NCI-H1417 (cell line): Measurements from ENCODE around the gene SMAGP.
A peak's percentile ranks its signal among the peaks of the same experiment; 100 is the strongest.
"Not testable (repeated sequence)": the region's sequence is repeated elsewhere in the genome, so short reads cannot be mapped to it uniquely, and the experiment has no call there.

Experiments
- DNase-seq, 3 experiments: peaks; one replicate each; lab custom pipeline; 2025; lab: John Stamatoyannopoulos, UW

Gene SMAGP, protein sequence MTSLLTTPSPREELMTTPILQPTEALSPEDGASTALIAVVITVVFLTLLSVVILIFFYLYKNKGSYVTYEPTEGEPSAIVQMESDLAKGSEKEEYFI

DNA sequence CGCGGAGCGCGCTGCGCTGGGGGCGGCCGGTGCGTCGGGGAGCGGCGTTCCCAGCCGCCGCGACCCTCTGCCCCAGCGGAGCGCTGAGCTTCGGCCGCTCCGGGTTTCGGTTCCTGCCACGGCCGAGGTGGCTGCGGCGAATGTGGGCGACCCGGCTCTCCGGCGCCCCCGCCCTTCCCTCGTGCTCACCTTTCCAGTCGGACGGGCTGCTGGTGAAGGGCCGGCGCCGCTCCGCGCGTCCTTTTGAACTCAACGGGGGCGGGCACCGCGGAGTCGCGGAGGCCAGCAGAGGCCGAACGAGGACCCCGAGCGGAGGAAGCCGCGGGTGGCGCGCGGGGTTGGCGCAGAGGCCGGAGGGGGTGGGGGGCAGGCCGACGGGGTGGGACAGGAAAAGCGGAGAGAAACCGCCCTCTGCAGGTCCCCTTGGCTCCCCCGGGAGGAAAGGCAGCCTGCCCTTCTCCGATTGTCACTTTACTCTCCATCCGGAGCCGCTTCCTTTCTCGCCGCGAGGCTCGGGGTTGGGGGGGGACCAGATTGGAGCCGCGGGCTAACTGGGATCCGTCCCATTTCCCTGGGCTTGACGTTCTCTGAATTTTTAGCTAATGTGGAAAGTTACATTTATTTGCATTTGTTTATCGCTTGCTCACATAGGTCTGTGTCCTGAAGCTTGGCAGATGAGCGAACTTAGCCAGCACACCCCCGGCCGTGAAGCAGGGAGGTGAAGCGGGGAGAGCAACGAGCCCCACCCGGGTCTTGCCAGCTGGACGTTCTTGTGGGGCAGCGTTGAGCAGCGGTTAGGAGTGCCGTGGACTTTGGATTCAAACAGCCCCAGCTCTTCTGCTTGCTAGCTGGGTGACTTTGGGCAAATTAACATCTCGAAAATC lies at the start of gene SMAGP:
Gene SMAGP, minus strand, starts transcription at position 349 of the 884 bp plus-strand sequence. CDS start 1,137 bp downstream, outside the sequence.
- peak; percentile 48 to 87 (median 80) for DNase-seq

DNA sequence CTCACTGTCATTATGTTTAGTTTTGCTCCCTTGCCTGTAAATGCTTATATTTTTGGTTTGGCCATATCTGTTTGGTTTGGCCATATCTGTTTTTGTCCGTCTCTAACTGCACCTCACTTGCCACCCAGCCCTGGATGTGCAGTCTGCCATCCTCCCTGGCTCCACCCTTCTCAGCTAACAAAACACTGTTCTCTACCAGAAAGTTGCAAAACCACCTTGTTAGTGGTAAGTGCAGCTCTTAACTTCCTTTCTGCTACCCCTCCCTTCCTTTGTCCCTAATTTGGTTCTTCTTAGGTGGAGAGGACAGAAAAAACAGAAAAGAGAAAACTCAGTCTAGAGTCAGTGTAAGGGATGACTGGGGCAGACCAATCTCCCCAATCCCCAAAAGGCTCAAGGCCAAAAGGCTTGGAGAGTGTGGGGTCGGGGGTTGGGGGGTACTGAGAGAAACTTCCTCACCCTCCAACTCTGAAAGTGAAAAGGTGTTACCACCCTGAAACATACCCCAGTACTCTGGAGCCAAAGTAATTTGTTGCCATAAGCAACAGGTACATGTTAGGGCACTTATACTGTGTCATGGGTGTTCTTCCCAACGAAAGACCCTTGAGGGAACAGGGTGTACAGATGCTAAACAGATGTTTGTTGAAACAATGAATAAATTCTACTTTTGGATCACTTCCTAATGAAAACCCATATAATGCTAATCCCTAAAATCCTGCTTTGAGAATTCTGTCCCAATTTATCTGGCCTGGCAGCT lies 48.8 kb upstream of the SMAGP start:
- no peak for DNase-seq

DNA sequence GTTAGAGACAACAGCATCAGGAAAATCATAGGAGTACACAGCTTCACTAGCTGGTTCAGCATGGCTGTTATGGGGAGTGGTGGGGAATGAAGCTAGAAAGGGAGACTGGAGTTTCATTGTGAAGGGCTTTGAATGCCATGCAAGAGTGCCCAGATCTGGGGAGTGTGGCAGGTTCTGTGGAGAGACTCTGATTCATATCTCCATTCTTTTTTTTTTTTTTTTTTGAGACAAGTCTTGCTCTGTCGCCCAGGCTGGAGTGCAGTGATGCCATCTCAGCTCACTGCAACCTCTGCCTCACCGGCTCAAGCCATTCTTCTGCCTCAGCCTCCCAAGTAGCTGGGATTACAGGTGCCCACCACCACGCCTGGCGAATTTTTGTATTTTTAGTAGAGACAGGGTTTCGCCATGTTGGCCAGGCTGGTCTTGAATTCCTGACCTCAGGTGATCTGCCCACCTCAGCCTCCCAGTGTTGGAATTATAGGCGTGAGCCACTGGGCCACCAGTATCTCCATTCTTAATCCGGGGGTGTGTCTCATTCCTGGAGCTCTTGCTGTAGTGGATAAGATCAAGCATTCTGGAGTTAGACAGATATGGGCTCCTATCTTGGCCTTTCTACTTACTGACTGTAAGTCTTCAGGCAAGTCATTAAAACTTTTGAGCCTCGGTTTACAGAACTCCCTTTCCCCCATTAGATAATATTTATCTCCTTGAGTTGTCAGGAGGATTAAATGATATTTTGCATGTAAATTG lies 48.0 kb upstream of the SMAGP start:
- not testable (repeated sequence) for DNase-seq

DNA sequence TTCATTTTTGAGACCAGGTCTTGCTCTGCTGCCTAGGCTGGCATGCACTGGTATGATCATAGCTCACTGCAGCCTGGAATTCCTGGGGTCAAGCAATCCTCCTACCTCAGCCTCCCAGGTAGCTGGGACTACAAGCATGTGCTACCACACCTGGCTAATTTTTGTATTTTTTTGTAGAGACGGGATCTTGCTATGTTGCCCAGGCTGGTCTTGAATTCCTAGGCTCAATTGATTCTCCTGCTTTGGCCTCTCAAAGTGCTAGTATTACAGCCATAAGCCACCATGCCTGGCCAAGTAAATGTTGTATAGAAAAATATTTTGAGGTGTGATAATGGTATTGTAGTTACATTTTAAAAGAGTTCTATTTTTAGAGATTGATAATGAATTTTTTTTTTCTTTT lies 41.2 kb upstream of the SMAGP start:
- DNase-seq, result no peak

DNA sequence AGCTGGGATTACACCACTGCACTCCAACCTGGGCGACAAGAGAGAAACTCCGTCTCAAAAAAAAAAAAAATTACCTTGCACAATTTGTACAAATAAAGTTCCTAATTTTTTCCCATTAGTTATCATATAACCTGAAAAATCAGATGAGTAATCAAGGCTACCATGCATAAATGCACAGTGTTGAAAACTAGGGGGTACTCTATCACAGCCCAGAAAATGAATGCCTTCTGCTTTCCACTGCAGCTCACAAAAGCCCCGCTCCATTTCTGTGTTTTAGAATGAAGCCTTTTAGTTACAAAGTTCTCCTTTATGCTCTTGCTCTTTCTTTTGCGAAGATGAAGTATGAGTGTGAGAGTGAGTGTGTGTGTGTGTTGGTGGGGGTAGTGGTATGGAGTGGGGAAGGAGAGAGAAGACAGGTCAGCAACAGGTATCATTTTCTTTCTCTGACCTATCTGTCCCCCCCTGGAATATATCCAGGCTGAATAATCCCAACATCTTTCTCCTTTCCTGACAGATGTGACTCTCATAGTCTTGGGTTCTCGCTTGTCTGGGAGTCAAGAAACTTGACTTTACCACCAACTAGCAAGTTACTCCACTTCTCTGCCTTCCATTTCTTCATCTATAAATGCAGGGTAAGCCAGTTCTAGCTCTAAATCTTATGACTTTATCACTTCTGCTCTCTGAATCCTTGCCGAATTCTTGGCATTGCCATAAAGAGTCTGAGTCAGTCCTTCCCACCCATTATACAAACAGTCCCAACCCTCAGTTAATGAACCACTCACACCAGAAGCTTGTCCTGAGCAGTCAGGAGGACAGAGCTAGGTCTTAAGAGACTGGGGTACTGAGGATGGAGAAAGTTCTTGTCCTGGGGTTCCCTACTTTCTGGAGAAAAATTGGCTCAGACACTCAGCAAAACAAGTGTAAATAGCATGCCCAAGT lies 37.7 kb upstream of the SMAGP start:
- DNase-seq, result no peak

DNA sequence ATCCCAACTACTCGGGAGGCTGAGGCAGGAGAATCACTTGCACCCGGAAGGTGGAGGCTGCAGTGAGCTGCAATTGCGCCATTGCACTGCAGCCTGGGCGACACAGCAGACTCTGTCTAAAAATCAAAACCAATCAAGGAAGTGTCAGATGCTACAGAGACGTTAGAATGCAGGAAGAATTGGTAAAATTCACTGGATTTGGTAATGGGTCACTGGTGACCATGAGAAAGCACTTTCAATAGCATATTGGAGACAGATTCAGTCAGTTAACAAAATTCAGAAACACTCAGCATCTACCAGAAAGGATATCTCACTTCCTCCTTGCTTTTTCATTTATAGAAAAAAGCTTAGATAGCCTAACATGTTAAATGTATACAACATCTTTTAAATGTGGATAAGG lies 36.3 kb upstream of the SMAGP start:
- no peak for DNase-seq

DNA sequence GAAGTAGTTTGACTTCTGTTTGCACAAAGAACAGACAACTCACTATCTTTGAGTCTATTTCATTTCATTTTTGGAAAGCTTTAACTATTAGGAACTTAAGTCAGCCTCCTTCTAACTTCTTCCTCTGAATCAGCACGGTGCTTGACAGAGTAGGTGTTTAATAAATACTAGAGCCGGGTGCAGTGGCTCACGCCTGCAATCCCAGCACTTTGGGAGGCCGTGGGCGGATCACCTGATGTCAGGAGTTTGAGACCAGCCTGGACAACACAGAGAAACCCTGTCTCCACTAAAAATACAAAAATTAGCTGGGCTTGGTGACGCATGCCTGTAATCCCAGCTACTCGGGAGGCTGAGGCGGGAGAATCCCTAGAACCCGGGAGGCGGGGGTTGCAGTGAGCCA lies 30.6 kb upstream of the SMAGP start:
- DNase-seq, result not testable (repeated sequence)

DNA sequence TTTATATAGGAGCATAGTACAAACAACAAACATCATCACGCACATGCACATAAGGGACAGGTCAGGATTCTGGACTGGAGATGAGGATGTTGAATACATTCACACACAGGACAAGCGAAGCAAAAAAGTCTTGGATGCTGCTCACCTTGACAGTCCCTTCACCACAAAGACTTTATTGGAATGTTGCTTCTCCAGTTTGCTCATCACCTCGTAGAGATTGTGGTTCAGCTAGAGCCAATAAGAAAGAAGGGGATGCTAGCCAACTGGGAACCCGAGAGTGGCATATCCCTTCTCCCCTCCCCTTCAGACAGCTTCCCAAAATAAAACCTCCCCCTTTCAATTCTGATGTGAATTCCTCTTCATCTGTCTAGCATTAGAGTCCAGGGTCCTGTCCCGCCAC lies 25.4 kb upstream of the SMAGP start:
- DNase-seq, result no peak

DNA sequence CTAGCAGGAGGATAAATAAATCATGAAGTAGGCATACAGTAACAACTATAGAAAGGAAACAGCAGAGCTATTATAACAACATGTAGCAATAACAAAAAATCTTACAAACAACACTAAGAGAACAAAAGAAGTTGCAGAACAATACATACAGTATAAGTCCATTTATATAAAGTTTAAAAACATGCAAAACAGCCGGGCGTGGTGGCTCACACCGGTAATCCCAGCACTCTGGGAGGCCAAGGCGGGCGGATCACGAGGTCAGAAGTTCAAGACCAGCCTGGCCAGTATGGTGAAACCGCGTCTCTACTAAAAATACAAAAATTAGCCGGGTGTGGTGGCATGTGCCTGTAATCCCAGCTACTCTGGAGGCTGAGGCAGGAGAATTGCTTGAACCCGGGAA lies 23.9 kb upstream of the SMAGP start:
- not testable (repeated sequence) for DNase-seq

DNA sequence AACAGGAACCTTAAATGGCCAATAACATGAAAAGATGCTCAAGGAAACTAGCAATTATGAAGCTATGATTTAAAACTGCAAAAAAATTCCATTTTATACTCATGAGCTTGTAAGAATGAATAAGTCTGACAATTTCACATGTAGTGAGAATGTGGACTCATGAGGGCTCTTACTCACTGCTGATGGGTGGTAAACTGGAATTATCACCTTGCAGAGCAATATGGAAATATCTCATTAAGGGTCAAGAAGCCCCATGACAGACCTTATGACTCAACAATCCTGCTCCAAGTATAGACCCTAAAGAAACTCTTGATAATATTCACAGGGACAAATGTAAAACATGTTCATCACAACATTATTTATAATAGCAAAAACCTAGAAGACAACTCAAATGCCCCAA lies 23.5 kb upstream of the SMAGP start:
- DNase-seq, result no peak

DNA sequence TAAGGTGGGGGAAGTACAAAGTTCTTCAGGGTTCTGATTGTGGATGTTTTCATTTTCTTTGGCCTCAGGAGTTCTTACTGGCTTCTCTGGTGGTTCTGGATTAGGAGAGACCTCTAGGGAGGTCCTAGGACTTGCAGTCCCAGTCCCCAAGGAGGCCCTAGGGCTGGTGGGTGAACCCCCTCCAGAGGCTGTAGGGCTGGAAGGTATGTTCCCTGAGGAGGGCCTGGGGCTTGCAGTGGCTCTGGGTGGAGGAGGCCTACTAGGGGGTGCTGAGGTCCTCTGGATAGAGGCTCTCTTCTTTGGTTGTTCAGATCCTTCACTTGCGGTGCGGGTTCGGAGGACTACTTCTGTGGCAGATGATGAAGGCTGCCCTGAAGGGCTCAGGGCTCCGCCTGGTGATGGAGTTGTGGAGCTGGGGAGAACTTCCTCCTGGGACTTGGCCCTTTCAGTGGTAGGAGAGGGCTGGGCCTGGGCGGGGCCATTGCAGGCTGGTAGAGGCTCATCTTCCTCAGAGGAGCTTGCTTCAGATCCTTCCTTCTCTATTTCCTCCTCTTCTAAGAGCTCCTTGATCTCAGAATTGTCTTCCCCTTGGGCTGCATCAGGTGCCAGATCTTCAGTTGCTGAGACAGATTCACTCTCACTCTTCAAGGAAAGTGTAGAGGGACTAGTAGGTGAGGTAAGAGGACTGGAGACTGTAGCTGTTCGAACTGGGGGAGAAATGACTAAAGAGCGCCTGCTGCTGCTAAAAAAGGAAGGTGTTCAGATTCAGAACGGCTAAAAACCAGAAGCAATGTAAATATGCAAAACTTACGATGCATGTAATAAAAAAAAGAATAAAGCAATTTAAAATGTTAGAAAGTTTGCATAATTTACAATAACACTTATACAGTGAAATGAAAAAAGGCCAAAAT lies 21.6 kb upstream of the SMAGP start:
- not testable (repeated sequence) for DNase-seq

DNA sequence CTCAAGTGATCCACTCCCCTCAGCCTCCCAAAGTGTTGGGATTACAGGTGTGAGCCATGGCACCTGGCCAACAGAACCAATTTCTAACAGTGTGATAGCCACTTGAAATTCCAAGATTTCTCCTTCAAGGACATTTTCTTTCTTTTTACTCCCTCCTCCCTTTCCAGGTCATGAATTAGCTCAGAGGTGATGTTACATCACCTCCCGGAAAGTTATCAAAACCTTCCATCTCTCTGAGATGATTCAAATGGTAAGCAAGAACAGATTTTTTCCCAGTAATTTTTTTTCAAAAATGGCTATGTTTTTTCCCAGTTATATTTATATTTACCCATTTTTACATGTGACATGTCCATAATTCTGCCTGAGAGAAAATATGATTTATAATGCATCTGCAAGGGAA lies 15.6 kb upstream of the SMAGP start:
- DNase-seq, result no peak

DNA sequence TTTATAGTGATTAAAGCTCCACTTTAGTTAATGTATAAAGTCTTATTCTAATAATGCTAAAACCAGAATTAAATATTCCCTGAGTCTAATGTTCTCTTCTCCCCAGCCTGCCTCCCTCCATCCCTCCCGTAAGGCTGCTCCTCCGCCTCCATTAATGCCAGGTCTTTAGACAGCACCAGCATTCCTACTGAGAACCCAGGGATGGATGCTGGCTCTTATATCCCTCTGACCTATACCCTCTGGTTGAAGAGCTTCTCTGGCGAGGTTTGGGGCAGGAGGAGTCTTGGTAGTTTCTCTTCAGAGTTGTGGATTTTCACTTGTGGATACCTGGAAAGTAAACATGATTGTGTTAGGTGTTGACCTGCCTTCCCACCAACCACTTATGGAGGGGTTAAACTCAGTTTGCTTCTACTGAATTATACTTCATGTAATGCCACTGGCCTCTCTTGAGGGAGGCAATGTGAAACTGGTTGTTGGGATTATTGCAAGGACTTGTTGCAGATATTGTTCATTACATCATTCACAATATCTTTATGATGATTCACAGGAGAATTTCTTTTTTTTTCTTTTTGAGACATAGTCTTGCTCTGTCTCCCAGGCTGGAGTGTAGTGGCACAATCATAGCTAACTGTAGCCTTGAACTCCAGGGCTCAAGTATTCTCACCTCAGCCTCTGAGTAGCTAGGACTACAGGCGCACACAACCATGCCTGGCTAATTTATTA lies 11.1 kb upstream of the SMAGP start:
- no peak for DNase-seq

DNA sequence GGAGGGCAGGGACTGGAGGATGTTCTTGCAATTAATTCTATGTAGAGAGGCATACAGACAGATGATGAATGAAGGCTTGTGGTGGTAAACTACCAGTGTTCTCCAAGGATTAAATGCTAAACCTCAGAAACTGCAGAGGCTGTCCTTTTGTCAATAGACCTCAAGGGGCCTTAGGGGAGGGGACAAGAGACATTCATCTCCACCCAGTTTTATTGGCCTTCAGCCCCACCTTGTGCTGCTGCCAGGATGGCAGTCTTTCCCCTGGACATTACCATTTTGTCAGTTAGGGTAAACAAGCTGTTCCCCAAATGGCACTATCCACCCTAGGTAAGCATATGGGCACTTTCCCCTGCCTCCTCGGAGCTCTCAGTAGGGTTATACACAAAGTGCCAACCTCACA lies 4.9 kb upstream of the SMAGP start:
- DNase-seq, result peak in 1 of 3 experiments; percentile 24

DNA sequence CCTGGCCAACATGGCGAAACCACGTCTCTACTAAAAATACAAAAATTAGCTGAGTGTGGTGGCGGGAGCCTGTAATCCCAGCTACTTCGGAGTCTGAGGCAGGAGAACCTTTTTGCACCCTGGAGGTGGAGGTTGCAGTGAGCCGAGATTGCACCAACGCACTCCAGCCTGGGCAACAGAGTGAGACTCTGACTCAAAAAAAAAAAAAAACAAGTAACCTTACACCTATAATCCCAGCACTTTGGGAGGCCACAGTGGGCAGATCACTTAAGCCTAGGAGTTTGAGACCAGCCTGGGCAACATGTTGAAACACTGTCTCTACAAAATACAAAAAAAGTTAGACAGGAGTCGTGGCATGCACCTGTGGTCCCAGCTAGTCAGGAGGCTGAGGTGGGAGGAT lies 2.6 kb upstream of the SMAGP start:
- DNase-seq, result not testable (repeated sequence)

DNA sequence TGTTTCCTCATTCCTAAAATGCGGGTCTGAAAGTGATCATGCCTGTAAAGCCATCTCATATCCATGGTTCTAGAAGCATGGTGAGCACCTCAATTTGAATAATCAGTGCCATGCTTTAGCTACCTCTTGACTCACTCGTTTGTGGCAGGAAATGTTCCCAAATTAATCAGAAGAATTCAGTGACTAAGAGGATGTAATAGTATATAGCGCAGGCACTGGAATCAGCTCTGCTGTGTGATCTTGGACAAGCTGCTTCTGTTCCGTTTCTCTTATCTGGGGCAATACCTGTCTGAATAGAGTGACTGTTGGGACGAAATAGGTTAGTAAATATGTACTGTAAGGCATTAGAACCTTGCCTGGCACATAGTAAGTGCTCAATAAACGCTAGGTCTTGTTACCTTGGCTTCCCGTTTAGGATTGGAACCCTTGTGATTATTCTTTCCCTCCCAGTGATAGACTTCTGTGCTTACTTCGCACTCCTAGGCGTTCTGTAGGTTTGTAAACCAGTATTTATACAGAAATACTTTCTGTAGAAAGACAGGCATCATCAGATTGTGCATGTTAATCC lies 820 bp upstream of the SMAGP start:
- no peak for DNase-seq

DNA sequence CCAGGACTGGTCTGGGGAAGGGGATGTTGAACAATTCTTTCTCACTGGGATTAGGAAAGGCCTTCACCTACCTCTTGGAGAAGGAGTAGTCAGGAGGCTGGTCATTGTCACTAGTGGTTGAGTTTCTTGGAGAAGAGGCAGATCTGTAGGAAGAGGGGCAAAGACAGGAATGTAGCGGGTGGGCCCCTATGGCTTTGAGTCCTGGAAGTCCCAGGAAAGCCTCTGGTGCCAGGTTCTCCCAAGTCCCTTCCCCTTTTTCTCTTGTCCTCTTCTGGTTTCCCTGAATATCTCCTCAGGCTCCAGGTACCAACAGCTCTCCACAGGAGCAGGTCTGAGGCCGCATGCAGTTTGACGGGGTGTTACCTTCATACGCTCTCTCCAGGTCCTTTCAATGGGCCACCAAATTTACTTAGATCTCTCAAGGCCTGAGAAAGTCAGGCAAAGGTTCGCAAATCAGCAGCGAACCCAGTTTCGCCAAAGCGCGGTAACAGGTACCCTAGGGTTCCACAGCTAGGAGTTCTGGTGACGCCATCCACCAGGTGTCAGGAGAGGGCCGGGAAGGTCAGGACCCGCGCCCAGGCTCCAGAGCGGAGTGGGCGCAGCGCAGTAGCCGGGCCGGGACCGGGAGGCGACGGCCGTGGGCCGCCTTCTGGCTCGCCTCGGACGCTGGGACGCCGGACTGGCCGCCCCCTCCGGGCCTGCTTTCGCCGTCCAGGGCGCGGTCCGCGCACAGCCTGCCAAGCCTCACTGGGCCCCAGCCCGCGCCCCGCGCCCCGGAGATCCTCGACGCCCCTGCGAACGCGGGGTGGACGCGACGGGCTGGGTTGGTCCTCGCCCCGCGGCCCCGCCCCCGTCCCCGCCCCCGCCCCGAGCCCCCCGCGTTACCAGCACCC lies 795 bp downstream of the SMAGP start:
- peak; percentile 24 to 79 (median 76) for DNase-seq

DNA sequence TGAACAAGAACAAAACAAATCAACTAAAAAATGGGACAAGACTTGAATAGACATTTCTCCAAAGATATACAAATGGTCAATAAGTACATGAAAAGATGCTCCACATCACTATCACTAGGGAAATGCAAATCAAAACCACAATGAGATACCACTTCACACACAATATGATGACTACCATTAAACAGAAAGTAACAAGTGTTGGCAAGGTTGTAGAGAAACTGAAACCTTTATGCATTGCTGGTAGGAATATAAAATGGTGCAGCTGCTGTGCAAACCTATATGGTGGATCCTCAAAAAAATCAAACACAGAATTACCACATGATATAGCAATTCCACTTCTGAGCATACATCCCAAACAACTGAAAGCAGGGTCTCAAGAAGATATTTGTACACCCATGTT lies 5.2 kb downstream of the SMAGP start:
- DNase-seq, result no peak
